Measurements from ENCODE around the gene LRP2.

GRCh38 chr2:169116327-169116726, 246.0 kb downstream of the LRP2 start:
- TF ChIP-seq CTCF (IDR thresholded peaks at IDR 0.05; ENCODE audit: borderline replicate concordance, extremely low read depth, low read length, poor library complexity, severe bottlenecking) (no peak), EZH2 (IDR thresholded peaks at IDR 0.05; ENCODE audit: borderline replicate concordance, low read depth, low read length, severe bottlenecking) (no peak)

Measured in DND-41 (cell line).